ENCODE results near the gene DLG2.
"Not testable (repeated sequence)": the region's sequence is repeated elsewhere in the genome, so short reads cannot be mapped to it uniquely, and the experiment has no call there.

The DLG2 gene

DNA sequence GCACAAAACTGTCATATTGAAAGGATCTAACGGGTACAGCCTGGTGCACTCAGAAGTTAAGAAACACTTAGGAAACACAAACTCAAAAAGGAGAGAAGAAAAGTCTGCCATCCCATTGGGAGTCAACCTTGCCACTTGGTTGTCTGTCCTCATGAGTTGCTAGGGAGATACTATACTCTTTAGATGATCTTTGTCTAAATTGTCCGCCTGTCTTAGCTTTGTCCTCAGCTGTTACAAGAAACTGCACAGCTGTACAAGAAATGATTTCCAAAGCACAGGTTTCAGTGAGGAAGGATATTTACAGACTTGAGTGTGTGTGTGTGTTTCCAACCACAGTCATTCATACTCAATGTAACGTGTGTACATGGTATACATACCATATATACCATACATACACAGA lies 2171.8 kb downstream of the DLG2 start:
- DNase-seq (ENCODE audit: low spot score) = no peak

DNA sequence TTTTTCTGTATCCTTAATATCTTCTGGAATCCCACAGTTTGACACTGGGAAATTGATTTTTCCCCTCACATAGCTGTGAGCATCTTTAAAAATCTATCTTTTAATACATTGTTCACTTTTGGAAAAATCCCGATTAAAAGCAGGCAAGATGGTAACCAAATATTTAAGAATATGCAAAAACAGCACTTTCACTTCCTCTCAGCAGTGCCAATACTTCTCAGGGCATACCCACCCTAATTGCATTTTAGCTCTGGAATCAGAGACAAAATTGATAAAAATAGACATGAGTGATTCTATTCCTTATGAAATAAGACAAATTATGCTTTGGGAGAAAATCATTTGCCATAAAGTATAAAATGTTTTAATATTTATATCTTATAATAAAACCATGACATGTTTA lies 2172.5 kb downstream of the DLG2 start:
- no peak for DNase-seq (ENCODE audit: low spot score)

DNA sequence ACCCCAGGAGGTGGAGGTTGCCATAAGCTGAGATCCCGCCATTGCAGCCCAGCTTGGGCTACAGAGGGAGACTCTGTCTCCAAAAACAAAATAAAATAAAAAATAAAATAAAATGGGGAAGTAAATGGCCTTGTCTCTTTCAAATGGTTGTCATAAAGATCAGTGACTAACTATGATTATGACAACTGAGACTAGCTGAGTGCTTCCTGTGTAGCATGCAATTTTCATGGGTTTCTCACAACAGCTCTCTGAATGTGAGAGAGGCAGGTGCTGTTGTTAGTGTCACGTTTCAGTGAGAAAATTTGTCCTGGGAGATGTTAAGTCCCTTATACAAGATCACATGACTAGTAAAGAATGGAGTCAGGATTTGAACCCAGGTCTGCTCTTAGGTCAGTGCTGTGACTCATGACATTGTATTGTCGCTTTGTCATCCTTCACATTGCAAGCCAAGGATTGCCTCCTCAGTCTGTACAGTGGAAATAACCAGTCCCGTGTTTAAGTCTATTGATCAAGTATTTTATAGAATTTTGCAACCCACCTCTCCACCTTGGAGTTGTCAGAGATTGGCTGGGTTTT lies 2177.7 kb downstream of the DLG2 start:
- no peak for DNase-seq (ENCODE audit: low spot score)

DNA sequence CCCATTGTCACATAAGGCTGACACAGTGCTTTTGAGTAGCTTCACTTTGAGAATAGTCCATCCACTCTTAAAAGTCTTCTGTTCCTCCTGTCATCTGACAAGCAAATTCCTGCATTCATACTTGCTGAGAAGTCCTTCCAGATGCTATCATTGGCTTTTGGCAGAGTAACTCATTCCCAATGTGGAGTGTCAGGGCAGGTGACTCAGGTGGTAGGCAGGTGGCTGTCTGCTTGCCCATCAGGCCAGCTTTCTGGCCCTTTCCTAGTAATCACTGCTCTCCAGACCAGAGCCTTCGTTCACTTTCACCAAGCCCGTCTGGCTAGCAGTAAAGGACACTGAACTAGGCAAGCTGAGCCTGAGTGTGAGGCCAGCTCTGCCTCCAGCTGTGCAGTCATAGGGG lies 2178.5 kb downstream of the DLG2 start:
- no peak for DNase-seq (ENCODE audit: low spot score)

DNA sequence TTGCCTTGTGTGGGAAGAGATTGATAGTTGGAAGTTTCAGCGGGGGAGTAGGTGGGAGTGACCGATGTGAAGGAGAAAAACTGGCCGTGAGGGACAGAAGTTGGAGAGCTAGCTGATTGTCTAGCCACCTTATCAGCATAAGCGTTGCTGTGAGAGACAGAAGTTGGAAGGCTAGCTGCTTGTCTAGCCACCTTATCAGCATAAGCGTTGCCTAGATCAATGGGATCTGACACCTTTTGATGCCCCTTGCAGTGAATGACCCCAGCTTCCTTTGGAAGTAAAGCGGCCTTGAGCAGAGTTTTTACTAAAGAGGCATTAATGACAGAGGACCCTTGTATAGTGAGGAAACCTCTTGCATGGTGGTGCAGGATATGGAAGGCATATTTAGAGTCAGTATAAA lies 2183.3 kb downstream of the DLG2 start:
- not testable (repeated sequence) for DNase-seq (ENCODE audit: low spot score)

DNA sequence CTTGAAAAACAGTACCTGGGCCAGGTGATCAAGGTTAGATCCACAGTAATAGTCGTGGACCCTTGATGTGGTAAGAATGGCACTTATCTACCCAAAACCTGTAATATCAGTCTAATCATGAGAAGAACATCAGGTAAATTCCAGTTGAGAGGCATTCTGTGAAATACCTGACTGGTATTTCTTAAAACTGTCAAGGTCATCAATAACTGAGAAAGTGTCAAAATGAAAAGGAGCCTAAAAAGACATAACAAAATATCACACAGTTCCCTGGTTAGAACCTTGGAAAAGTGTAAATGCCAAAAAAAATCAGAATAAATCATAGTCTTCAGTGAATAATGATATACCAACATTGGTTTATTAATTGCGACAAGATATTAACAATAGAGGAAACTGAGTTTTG lies 2185.5 kb downstream of the DLG2 start:
- DNase-seq (ENCODE audit: low spot score) = no peak

DNA sequence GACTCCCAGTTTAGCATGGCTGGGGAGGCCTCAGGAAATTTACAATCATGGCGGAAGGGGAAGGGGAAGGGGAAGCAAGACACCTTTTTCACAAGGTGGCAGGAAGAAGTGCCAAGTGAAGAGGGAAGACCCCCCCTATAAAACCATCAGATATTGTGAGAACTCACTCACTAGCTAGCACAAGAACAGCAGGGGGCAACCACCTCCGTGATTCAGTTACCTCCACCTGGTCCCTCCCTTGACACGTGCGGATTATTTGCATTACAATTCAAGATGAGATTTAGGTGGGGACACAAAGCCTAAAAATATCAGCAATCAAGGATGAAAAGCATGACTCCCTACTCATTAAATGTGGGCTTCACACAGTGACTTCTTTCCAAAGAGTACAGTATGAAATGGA lies 2186.0 kb downstream of the DLG2 start:
- no peak for DNase-seq (ENCODE audit: low spot score)

DNA sequence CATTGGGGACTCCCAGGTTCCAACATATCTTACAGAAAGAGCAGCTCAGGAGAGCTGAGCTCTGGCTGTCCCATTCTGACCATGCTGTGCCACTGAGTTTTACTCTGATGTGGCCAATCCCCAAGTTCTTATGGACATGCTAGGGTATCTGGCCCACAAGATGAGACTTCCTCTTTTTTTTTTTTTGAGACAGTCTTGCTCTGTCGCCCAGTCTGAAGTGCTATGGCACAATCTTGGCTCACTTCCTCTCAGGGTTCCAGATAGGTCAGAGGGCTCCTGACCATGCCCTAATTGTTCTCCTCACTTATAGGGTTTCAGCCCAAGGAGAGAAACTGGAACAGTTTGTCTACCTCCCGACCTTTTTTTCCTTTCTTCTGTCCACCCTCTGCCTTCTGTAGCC lies 2188.7 kb downstream of the DLG2 start:
- no peak for DNase-seq (ENCODE audit: low spot score)

DNA sequence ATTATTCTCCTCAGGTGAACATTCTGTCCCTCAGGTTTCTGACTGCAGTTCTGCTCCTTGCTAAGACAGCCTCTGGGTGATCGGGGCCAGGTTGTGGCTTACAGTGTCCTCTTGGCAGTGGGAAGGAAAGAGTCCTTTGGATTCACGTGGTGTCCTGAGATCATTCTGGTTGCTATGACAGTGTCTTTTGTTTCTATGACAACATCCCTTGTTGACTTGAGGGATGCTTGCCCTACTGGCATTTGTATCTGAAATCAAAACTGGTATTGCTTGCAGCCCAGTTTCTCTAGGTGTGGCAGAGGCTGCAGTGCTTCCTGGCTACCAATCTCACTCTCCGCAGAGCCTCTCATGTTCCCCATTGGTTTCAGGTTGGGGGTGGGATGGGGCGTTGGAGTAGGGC lies 2189.2 kb downstream of the DLG2 start:
- no peak for DNase-seq (ENCODE audit: low spot score)

DNA sequence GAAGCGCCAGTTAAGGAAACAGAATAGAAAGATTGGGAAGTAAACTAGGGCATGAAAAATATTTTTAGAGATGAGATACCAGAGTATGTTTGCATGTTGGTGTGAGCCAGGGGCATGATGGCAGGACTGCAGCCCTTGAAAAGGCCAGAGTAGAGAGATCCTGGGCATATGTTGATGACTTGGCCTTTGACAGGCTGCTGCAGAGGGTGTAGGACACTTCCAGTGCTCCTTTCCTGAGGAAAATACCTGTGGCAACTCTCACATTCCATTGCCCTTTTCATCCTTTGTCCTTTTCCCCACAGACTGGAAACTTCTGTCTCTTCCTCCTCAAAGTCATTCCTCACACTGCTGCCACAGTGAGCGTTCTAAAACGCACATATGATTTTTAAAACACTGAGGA lies 2190.3 kb downstream of the DLG2 start:
- no peak for DNase-seq (ENCODE audit: low spot score)

DNA sequence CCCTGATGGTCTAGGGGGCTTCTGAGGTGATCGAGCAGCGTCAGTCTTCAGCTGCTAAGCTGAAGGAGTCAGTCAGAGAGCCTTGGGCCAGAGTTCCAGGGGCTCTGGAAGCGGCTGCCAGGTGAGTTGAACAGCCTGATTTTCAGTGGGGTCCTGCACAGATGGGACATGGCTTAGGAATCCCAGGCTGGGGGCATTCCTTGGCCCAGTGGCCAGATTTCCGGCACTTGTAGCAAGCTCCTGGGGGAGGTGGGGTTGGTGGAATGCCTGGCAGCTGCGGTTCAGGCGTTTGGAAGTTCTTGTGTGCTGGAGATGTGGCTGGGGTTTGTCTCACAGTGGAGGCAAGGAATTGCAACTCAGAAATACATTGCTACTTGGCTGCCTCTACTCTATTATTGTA lies 2192.3 kb downstream of the DLG2 start:
- not testable (repeated sequence) for DNase-seq (ENCODE audit: low spot score)

DNA sequence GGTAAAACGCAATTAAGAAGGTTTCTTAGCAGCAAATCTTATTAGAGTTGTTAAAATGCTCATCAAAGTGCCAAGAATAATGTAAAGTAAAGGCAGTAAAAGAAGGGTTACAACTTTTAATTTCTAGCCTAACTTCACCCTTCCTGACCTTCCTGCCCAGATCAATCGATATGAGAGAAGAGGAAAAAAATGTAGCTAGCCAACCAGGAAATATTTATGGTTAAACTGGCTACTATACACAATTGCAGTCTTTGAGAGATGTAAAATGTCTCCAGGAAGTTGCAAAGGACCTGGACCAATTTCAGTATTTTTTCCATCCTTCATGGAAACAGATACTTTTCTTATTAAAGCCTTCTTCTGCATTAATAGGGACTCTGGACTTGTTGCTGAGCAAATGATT lies 2199.2 kb downstream of the DLG2 start:
- DNase-seq (ENCODE audit: low spot score) = no peak

DNA sequence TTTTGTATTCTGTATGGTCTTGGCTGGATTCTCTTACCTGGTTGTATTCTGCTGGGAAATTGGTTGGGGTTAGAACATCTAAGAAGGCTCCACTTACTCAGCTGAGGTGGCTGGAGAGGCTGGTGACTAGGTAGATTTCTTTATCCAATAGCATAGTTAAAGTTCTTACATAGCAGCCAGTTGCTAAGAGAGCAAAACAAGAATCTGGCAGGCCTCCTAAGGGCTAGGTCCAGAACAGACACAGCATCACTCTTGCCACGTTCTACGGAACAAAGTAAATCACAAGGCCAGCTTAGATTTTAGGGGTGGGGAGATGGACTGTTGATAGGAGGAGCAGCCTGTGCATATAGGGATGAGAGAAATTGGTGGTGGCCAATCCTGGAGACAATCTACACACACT lies 2199.6 kb downstream of the DLG2 start:
- DNase-seq (ENCODE audit: low spot score) = no peak

DNA sequence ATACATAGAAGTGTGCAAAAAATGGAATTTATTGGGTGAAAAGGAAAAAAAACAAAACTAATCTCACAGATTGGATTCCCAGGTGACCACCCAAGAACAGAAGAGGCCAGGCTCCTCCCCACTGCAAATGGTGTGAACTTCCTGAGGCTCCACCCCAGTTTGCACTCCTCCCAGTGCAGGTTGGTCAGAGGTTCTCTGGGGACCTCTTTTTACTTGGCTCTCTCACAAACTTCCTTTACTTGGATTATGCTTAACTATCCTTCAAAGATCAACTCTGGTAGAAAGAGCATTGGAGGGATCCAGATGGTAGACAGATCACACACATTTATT lies 2202.0 kb downstream of the DLG2 start:
- no peak for DNase-seq (ENCODE audit: low spot score)

DNA sequence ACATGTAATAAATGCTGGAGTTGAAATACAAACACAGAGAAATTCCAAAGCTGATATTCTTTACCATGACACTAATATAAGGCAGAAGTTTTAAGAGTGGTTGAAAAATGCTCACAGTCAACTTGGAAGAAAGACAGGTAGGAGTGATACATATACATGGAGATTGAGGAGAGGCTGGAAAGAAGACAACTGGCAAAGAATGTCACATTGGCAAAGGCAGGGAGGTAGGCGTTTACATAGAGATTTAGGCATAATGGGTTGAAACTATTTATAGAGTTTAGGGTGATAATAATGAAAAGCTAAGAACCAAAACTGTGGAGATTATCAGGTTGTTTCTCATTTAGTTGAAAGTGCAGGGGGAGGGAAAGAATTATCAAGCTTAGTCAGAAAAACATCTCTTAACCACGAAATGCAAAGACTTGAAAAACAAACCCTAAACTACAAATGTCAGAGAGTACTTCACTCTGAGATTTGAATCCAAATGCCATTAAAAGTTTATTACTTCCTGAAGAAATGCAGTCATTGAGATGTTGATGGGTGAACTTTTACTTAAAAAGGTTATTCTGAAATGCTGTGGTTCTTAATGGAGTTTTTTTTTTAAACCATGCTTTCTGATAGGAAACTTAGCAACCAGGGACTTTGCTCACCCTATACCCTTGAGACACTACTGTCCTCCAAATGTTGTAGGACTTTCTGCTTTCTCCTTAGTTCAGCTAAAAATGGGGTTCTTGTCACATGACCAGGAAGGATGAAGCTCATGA lies 2202.6 kb downstream of the DLG2 start:
- DNase-seq (ENCODE audit: low spot score) = no peak

DNA sequence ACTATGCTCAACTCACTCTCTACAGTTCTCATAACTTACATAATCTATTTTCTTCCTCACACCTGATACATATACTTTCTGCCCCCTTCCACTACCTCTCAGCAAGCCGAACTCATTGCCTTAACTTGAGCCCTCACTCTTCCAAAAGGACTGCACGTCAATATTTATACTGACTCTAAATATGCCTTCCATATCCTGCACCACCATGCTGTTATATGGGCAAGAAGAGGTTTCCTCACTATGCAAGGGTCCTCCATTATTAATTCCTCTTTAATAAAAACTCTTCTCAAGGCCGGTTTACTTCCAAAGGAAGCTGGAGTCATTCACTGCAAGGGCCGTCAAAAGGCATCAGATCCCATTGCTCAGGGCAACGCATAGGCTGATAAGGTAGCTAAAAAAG lies 2204.5 kb downstream of the DLG2 start:
- not testable (repeated sequence) for DNase-seq (ENCODE audit: low spot score)

DNA sequence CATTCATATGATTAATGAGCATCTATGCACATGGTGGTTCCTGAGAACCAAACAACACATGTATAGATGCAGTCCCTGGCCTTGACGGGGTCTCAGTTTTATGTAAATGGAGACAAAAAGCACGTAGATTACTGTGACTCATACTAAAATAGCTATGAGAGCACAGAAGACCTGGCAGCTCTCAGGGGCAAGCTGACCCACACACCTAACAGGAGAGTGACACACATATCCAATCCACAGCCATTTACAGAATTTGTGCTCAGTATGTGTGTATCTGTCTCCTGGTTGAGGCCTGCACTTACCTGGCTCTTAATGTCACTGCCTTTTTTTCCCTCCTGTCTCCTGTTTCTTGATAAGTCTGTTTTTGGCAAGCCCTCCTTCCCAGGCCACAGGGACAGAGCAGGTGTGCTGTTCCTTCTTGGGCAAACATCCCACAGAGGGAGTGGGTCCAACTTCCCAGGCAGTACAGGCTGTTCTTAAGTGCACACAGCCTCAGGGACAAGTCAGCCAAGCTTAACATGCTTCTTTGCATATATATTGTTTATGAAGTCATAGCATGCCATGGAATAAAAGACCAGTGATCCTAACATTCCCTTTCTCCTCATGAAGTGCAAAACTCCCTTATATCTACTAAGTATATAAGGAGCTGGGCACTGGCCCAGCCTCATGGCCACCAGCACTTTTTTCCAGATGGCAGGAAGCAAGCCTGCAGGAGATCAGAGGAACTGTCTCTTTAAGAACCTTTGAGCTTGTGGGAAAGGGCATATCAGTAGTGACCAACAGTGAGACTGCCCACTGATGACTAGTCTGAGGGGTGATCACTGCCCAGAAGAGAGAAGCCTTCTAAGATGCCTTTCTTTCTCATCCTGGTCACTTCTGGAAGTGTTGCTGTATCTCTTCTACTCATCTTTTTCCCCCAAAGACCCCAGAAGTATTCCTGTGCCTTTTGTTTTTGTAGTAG lies 2216.3 kb downstream of the DLG2 start:
- no peak for DNase-seq (ENCODE audit: low spot score)

DNA sequence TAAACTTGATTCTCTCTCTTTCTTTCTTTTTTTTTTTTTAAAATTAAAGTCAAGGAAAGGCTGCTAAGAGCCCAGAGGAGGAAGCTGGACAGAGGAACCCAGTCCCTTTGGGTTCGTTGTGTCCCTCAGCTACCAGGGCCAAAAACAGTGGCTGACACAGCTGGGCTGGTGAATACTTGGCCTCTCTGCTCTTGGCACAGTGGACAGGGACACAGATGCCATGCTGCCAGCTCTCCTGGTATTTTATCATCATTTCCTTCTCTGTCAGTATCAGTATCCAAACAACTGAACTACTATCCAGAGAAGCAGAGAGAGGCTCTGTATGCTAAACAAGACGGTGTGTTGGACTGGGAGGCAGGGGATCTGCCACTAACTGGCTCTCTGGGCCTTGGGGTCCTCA lies 2217.3 kb downstream of the DLG2 start:
- no peak for DNase-seq (ENCODE audit: low spot score)

DNA sequence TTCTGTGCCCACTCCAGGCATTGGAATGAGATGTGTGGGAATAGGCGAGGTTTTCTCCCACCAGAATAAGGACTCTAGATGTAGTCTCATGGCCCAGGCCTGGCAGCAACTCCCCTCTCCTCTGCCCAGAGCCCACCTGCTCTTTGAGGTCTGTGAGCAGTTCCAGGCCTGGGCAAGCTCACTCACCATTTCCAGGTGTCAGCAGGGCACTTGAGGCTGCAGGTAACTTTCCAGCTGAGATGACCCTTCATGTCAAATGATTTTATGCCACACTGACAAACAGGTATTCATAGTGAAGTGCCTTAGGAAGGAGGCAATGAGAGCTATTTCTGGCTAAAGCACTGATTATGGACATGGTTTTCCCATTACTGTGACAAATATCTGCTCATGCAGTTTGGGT lies 2217.7 kb downstream of the DLG2 start:
- DNase-seq (ENCODE audit: low spot score) = no peak

DNA sequence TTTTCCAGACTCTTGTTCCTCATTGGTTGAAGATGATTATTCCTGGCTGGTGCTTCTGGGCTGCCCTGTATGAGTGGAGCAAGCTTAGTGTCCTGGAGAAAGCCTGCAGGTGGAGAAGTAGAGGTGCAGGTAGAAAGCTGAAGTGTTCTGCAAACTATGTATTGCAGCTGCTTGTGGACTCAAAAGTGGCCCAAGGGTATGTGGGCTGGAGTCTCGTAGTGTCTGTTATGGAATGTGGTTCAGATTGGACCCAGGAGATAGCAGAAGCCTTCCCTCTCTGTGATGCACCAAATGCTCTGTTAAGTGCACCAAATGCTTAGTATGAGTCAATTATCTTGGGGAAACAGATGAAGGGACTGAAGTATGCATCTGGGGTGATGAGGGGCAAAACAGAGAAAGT lies 2218.2 kb downstream of the DLG2 start:
- no peak for DNase-seq (ENCODE audit: low spot score)

Data from D341Med (cell line).